GM10248 (cell line): Measurements from ENCODE around the gene CDHR1.

Experiments used
- CTCF ChIA-PET: fragments of 300-600 bp; sonication (Branson Sonifier 250); formaldehyde crosslinking; extraction: SDS; loops from one replicate; lab custom pipeline; 2021; ENCODE audit warnings: antibody characterized with exemption; lab: Yijun Ruan, JAX
- POLR2A ChIA-PET: fragments of 350-650 bp; sonication (Branson Sonifier 250); formaldehyde crosslinking; extraction: SDS; loops from one replicate; lab custom pipeline; 2020; ENCODE audit warnings: antibody characterized with exemption; lab: Yijun Ruan, JAX
- DNase-seq: peaks from one replicate; pipeline ENCODE4 v3.0.0; 2012; ENCODE audit errors: extremely low spot score
- TF ChIP-seq, protein P1 (sequence below): IDR thresholded peaks from 2 replicates; pipeline ENCODE4 v1.5.1; 2012; ENCODE audit warnings: mild to moderate bottlenecking, low read depth; ENCODE audit errors: extremely low read depth, missing control alignments, control extremely low read depth

Gene CDHR1

DNA sequence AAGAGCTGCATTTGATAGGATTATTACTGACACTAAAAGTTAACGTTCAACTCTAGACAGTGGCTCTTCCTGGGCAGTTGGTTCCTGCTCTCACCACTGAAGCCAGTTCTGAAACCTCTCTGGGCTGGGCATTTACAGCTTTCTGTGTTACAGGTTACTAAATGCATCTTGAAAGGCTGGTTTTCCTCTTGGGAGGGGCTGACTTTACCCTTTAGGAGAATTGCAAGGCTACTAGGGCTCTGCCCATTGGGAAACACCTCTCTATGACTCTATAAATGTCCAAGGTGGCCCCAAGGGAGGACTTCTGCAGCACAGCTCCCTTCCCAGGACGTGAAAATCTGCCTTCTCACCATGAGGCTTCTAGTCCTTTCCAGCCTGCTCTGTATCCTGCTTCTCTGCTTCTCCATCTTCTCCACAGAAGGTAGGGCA is 20.8 kb upstream of the CDHR1 start, which contains the start of gene GPR15LG:
Gene GPR15LG (plus strand): TSS at position 301 of the 429 bp plus-strand sequence. CDS start 51 bp downstream, at position 352.
- TF ChIP-seq, protein P1, sequence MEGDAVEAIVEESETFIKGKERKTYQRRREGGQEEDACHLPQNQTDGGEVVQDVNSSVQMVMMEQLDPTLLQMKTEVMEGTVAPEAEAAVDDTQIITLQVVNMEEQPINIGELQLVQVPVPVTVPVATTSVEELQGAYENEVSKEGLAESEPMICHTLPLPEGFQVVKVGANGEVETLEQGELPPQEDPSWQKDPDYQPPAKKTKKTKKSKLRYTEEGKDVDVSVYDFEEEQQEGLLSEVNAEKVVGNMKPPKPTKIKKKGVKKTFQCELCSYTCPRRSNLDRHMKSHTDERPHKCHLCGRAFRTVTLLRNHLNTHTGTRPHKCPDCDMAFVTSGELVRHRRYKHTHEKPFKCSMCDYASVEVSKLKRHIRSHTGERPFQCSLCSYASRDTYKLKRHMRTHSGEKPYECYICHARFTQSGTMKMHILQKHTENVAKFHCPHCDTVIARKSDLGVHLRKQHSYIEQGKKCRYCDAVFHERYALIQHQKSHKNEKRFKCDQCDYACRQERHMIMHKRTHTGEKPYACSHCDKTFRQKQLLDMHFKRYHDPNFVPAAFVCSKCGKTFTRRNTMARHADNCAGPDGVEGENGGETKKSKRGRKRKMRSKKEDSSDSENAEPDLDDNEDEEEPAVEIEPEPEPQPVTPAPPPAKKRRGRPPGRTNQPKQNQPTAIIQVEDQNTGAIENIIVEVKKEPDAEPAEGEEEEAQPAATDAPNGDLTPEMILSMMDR, result no peak
- DNase-seq, result no peak
- ChIA-PET CTCF (interaction anchor here (0.7 to 2.0 kb wide), 5 partner anchors 10 to 34 kb away, joined by 3 to 5 read pairs (median 3); no protein-coding TSS in a partner anchor), POLR2A (no interaction called here)

DNA sequence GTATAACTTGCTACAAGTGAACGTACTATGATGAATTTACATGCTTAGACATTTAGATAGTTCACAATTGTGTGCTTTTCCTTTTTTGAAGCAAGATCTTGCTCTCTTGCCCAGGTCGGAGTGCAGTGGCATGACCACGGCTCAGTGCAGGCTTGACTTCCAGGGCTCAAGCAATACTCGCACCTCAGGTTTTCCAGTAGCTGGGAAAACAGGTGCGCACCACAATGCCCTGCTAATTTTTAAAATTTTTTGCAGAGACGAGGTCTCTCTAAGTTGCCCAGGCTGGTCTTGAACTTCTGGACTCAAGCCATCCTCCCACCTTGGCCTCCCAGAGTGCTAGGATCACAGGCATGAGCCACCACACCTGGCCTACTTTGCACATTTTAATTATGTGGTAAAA is 18.9 kb upstream of the CDHR1 start:
- no peak for DNase-seq
- POLR2A ChIA-PET, result no interaction called here
- TF ChIP-seq, protein P1, result no peak
- CTCF ChIA-PET, result interaction anchor here (1.1 kb wide), 1 partner anchor 25 kb away, joined by 3 read pairs; no protein-coding TSS in a partner anchor

DNA sequence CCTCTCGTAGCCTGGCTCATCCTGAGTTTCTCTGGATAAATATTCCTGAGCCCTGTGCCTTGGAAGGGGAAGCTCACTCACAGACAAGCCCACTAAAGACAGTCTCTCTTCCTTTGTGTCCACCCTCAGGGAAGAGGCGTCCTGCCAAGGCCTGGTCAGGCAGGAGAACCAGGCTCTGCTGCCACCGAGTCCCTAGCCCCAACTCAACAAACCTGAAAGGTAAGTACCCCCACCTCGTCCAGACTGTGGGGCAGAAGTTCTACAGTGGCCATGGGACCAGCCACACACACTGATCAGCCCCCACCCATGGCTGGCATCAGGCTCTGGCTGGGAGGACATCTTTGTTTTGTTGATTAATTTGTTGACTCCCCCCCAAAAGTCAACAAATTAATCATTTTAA is 18.0 kb upstream of the CDHR1 start:
- POLR2A ChIA-PET, result no interaction called here
- TF ChIP-seq, protein P1, result no peak
- DNase-seq, result peak; percentile 5
- CTCF ChIA-PET, result interaction anchor here (1.1 kb wide), 1 partner anchor 26 kb away, joined by 3 read pairs; no protein-coding TSS in a partner anchor

DNA sequence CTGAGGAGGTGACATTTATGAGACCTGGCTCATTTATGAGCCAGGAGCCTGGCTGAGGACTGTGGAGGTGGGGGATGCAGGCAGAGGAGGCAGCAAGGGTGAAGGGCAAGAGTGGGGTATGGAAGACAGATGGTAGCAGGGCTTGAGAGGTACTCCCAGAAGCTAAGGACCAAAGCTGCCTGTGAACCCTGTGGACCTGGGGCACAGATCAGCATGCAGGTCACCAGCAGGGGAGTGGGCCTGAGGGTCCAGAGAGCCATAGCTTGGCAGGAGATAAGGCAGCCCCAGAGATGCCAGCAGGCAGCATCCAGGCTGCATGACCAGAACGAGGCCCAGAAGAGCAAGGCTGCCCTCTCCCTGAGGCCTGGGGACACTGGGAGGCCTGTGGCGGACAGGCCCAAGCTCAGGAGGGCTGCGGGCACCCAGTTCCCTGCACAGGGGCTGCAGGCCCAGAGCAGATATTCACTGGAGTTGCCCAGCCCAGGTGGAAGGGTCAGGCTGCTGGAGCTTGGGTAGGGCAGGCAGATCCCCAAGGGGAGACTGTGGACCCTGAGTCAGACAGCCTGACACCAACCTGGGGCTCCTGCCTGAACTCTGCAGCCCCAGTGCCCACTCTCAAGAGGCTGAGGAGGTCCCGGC is 17.4 kb upstream of the CDHR1 start:
- ChIA-PET POLR2A (no interaction called here), CTCF (interaction anchor here (0.8 to 1.2 kb wide), 2 partner anchors 17 to 29 kb away, joined by 3 to 6 read pairs; partner anchors contain the start of gene CDHR1)
- DNase-seq, result peak; percentile 15
- TF ChIP-seq, protein P1, result no peak

DNA sequence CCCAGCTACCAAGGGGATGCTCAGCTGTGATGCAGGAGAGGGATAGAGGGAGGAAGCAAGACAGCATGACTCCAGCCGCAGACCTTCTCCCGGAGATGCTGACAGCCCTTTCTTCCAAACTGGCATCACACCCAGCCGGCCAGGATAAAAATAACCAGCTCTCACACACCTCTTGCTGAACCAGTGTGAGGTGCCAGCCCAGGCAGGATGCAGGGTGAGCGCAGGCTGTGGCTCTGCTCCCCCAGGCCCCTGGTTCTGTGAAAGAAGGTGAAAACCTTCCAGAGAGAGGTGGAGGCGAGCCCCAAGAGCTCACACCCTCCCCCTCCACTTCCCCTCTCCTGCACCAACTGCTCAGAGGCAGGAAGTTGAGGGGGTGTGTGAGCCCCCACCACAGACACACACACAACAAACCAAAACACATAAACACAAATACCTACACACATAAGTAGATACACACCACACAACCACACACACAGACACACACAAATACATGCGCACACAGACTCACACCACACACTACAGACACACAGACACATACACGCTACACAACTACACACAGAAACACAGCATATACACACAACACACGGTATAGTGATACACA is 16.7 kb upstream of the CDHR1 start:
- TF ChIP-seq, protein P1, result no peak
- POLR2A ChIA-PET, result no interaction called here
- CTCF ChIA-PET, result interaction anchor here (0.8 to 1.2 kb wide), 2 partner anchors 17 to 29 kb away, joined by 3 to 6 read pairs; partner anchors contain the start of gene CDHR1
- peak; percentile 51 for DNase-seq

DNA sequence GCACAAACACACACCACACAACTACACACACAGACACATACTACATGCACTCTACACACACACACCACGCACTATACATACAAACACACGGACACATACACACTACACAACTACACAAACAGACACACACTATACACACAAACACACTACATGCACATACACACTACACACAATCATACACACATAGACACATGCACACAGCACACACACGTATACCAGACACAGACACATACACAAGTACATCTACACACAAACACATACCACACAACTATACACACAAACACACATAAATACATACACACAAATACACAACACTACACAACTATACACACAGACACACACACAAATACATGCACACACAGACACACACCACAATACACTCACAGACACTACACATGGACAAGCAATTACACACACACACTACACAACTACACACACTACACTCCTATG is 16.2 kb upstream of the CDHR1 start:
- ChIA-PET POLR2A (no interaction called here), CTCF (no interaction called here)
- DNase-seq, result no peak
- TF ChIP-seq, protein P1, result no peak
